ENCODE results near the gene RAB31.

RAB31 gene

DNA sequence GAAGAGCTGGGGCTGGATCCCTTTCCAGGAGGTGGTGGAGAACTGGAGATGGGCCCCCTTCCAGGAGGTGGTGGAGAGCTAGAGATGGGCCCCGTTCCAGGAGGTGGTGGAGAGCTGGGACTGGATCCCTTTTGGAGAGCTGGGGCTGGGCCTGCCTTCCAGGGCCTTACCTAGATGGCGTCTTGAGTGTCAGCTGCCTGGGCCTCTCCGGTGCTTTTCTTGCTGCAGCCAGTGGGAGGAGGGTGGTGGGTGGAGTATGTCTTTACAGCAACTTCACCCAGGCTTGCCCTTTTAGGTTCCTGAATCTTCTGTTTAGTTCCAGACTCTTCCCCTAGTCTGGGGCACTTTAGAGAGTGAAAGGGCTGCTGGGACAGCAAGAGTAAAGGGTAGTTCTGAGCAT, 158.5 kb downstream of the RAB31 start:
- DNase-seq: no peak
- peaks cover 9% of the 10 kb centered on the region for H3K27me3 Mint-ChIP-seq
- CTCF ChIA-PET: no interaction called here

DNA sequence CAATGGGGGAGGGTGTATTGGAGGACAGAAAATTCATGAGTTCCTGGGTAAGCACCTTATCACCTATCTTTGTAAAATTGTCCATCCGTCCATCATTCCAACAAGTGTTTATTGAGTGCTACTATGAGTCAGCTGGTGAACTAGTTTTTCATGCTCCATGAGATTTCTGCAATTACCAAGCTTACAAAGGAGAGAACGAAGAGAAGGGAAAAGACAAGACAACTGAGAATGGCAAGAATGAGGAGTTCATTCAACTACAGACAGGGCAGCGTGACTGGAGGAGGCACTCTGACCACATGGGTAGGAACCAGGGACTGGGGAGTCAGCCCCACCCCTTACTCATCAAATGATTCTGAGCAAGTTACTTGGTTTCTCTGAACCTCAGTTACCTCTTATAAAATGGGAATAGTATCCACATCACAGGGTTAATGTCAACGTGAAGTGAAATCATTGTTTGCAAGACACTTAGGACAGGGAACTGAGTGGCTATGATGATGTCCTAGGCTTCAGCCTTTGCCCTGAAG, 159.0 kb downstream of the RAB31 start:
- Mint-ChIP-seq H3K27ac (no peak overlapping the region), H3K27me3 (peaks cover 9% of the 10 kb centered on the region), H3K36me3 (no peaks in the 10 kb centered on the region), H3K4me1 (no peaks in the 10 kb centered on the region), H3K9me3 (peaks cover 16% of the 10 kb centered on the region), H3K4me3 (no peak overlapping the region)
- no peak for DNase-seq
- CTCF ChIA-PET: no interaction called here

More for the DNA sequence above, 158.5 kb downstream of the RAB31 start:
- H3K4me3 Mint-ChIP-seq: no peak overlapping the region
- no peak overlapping the region for H3K27ac Mint-ChIP-seq
- H3K36me3 Mint-ChIP-seq: no peaks in the 10 kb centered on the region
- no peaks in the 10 kb centered on the region for H3K4me1 Mint-ChIP-seq
- H3K9me3 Mint-ChIP-seq: peaks cover 16% of the 10 kb centered on the region

DNA sequence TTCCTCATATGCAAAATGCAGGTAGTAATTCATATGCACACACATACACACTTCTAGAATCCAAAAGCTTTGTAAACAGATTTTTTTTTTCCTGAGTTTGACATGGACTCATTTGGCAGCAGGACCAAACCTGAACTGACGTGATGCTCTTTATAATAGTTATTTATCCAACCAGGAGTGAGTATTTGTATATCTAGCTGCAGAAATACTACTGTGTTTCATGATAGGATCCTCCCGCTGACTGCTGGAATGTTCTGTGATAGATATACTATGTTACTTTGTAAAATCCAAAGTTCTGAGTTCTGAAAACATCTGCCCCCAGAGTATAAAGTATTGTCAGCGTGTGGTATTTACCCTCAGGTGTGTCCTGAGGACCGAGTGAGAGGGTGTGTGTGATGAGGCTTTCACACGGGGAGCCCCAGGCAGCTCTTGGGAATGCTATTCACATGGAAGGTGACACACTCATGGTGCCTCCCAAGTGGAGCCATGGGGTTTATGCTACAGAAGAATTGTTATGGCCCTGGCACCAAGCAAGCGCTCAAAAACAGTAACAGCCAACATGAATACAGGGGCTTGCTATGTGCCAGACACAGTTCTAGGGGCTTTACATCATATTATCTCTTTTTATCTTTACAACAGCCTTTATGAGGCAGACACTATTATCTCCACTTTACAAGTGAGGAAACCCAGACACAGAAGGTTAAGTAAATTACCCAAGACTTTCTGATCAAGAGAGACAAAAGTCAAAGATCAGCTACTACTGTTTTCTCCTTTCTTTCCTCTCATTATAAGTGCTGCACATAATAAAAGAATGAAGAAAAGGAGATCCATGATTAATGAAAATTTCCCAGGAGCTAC, 161.0 kb downstream of the RAB31 start:
- Mint-ChIP-seq H3K27ac (no peak overlapping the region), H3K9me3 (peaks cover 16% of the 10 kb centered on the region), H3K4me3 (no peak overlapping the region), H3K27me3 (peaks cover 9% of the 10 kb centered on the region), H3K4me1 (no peaks in the 10 kb centered on the region), H3K36me3 (no peaks in the 10 kb centered on the region)
- CTCF ChIA-PET: interaction anchor here (1.2 kb wide), 1 partner anchor 83 kb away, joined by 3 read pairs; no protein-coding TSS in a partner anchor
- no peak for DNase-seq

DNA sequence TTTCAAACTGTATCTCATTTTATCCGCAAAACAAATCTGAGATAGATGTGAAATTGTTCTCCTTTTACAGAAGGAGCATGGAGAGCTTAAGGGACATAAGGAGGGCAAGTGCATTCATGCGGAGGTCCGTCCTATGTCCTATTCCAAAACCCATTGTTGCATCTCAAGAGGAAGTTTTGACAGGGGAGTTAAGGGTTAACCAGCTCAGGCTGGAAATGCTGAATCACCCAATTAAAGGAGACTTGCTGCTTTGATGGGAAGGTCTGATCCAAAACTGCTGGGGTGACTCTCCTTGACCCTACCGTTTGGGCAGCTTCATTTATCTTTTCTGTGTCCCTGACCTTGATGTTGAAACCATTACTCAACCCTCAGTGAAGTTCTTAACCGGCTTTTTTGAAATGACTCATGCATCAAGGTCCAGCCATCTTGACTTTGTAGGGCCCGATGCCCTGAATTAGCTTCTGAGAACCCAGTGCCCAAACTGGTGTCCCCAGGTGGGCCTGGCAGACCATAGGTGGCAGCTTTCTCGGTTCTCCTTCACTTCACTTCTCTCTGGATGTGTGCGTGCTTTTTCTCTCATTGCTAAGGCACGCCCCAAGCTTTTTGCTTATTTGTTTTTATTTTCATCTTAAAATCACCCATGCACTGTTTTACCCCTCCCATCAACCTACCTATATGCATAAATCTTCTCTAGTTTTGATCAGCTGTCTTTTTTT, 161.8 kb downstream of the RAB31 start:
- Mint-ChIP-seq H3K4me1 (no peaks in the 10 kb centered on the region), H3K27ac (no peak overlapping the region), H3K4me3 (no peak overlapping the region), H3K9me3 (peaks cover 16% of the 10 kb centered on the region), H3K27me3 (peaks cover 9% of the 10 kb centered on the region), H3K36me3 (no peaks in the 10 kb centered on the region)
- CTCF ChIA-PET: interaction anchor here (1.2 kb wide), 1 partner anchor 82 kb away, joined by 3 read pairs; no protein-coding TSS in a partner anchor
- no peak for DNase-seq

DNA sequence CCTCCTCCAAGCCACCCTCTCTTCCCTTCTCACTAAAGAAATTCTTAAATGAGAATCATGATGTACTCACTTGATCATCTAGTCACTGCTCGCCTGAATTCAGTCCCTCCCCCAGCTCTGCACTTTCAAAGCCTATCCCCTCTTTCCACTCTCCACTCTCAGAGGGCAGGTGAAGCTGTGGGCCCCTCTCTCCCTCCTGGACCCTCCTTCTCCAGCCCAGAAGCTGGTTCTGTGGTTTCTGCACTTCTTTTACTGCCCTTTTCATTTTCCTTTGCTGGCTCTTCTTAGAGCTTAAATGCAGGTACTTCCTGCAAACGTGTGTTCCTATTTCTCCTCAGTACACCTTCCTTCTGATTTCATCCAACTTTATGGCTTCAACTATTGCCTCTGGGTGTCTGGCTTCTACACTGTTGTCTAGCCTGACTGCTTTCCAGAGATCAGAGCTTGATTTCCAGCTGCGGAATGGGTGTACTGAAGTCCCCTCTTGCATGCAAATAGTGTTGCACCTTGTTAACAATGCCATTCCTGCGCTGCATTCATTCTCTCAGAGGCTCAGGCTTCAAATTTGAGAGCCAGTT, 162.4 kb downstream of the RAB31 start:
- H3K4me1 Mint-ChIP-seq: no peaks in the 10 kb centered on the region
- no peak overlapping the region for H3K27ac Mint-ChIP-seq
- no peak for DNase-seq
- CTCF ChIA-PET: interaction anchor here (1.2 kb wide), 1 partner anchor 81 kb away, joined by 3 read pairs; no protein-coding TSS in a partner anchor
- peaks cover 9% of the 10 kb centered on the region for H3K27me3 Mint-ChIP-seq
- peaks cover 11% of the 10 kb centered on the region for H3K9me3 Mint-ChIP-seq
- no peak overlapping the region for H3K4me3 Mint-ChIP-seq
- H3K36me3 Mint-ChIP-seq: no peaks in the 10 kb centered on the region

DNA sequence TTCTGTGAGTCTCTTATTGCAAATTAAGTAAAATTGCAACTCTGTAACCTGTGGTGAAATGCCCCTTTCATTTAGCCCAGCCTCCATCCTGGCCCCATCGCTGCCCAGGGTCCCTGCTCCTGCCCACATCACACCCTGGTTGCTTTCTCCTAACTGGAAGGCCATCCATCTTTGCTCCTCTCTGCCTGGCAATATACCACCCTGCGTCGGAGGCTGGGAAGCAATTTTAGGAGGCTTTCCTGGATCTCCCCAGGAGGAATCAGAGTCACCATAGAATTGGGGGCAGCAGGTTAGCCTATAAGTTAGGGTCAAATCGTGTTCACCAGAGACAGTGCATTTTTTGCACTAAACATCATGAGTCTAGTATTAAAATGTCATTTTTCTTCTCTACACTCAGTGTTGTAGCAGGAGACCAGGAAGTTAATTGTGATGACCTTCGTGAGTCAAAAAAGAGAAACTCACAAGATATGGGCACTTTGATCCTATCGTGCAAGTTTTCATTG, 163.2 kb downstream of the RAB31 start:
- CTCF ChIA-PET: no interaction called here
- Mint-ChIP-seq H3K9me3 (peaks cover 4% of the 10 kb centered on the region), H3K36me3 (no peaks in the 10 kb centered on the region), H3K27me3 (peaks cover 9% of the 10 kb centered on the region), H3K27ac (no peak overlapping the region), H3K4me1 (no peaks in the 10 kb centered on the region), H3K4me3 (no peak overlapping the region)
- DNase-seq: no peak

DNA sequence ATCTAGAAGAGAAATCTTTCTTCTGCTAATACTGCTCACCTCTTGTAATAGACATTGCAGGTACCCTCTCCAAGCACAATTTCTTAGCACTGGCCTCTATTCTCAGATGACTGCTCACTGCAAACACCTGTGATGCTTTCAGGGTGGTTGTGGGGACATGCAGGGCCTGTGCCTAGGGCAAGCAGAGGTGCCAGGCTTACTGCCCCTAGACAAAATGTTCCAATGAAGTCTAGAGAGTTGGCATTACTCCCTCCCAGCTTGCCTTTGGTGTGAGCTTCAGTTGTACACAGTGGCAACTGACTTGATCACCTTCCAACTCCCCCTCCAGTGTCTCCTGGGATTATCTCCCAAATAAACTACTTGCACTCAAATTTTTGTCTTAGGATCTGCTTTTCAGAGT, 164.7 kb downstream of the RAB31 start:
- Mint-ChIP-seq H3K9me3 (no peaks in the 10 kb centered on the region), H3K36me3 (no peaks in the 10 kb centered on the region), H3K27me3 (peaks cover 9% of the 10 kb centered on the region), H3K4me1 (no peaks in the 10 kb centered on the region), H3K4me3 (no peak overlapping the region), H3K27ac (no peak overlapping the region)
- CTCF ChIA-PET: no interaction called here
- DNase-seq: no peak

DNA sequence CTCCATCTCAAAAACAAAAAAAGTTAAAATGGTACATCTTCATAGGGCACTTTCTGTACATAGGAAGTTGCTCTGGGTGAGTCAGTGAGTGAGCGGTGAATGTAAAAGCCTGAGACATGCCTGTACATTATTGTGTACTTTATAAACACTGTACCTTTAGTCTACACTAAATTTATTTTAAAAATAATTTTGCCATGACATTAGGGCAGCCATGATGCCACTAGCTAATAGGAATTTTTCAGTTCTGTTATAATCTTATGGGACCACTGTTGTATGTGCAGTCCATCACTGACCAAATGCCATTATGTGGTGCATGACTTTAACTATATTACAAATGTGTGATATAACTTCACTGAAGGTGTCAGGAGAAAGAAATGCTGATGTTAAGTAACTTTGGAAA, 166.6 kb downstream of the RAB31 start:
- Mint-ChIP-seq H3K27ac (no peak overlapping the region), H3K27me3 (peaks cover 9% of the 10 kb centered on the region), H3K9me3 (no peaks in the 10 kb centered on the region), H3K36me3 (no peaks in the 10 kb centered on the region), H3K4me3 (no peak overlapping the region), H3K4me1 (no peaks in the 10 kb centered on the region)
- CTCF ChIA-PET: no interaction called here
- DNase-seq: no peak

DNA sequence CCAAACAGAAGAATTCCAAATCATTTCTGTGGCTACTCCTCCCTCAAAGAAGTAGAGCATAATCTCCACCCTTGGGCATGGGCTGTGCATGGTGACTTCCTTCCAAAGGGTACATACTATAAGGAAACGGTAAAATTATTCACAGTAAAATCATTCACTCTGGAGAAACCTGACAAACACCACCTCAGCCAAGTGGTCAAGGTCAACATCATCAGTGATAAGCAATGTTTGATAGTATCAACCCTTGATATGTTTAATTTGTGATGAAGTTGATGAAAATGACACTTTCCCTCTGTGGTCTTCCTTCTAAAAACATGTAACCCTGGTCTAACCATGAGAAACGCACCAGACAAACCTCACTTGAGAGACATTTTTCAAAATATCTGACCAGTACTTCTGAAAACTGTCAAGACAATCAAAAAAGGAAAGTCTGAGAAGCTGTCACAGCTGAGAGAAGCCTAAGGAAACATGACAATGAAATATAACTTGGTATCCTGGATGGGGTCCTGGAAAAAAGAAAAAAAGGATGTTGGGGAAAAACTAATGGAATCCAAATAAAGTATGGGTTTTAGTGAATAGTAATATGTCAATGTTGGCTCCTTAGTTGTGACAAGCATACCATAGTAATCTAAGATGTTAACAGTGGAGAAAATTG, 168.2 kb downstream of the RAB31 start:
- no peaks in the 10 kb centered on the region for H3K36me3 Mint-ChIP-seq
- H3K9me3 Mint-ChIP-seq: no peaks in the 10 kb centered on the region
- no peak for DNase-seq
- CTCF ChIA-PET: no interaction called here
- H3K27ac Mint-ChIP-seq: no peak overlapping the region
- H3K4me3 Mint-ChIP-seq: no peak overlapping the region
- no peaks in the 10 kb centered on the region for H3K27me3 Mint-ChIP-seq
- no peaks in the 10 kb centered on the region for H3K4me1 Mint-ChIP-seq

DNA sequence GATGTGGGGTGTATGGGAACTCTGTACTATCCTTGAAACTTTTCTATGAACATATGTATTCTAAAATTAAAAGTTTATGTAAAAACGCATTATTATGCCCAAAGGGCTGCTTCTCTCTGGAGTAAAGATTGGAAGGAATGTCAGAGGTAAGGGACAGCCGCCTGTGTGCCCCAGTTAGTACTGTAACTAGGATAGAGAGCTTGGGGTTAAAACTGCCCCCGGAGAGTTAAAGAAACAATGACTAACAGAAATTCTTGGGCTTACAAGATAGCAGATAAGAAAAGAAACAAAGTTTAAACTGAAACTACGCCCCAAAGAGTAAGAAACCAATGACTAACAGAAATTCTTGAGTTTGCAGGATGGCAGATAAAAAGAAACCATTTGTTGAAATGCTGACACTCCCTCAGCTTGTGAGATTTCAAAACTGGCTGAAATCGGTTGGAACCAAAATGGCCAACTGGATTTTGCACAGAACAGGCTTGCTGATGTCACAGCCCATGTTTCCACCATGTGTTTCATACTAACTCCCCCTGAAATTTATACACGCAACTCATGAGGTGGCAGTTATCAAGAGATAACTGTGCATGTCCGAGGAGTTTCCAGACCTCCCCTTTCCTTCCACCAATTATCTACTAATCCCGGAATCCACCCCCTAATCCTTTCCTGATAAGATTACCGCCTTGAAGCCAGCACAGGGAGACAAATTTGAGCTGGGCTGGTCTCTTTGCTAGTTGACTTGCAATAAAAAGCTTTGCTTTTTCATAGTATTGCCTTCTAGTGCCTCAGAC, 169.0 kb downstream of the RAB31 start:
- CTCF ChIA-PET: no interaction called here
- Mint-ChIP-seq H3K27ac (no peak overlapping the region), H3K36me3 (no peaks in the 10 kb centered on the region), H3K4me1 (no peaks in the 10 kb centered on the region), H3K4me3 (no peak overlapping the region), H3K9me3 (no peaks in the 10 kb centered on the region), H3K27me3 (no peaks in the 10 kb centered on the region)
- DNase-seq: no peak

DNA sequence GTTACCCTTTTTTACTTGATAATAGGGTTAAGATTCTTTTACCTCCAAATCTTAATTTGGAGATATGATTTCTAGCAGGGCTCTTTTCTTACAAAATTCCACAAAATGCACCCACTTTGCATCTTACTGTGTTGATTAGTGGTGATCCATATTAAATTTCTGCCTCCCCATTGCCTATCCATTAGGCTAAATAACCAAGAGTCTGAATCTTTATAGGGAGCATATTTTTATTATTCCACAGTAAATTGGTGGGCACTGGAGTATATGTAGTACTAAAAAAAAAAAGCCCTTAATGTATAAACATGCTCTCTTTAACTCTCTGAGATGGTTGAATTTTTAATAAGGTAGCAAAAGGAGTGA, 169.5 kb downstream of the RAB31 start:
- Mint-ChIP-seq H3K4me3 (no peak overlapping the region), H3K4me1 (no peaks in the 10 kb centered on the region), H3K27me3 (no peaks in the 10 kb centered on the region), H3K9me3 (no peaks in the 10 kb centered on the region), H3K27ac (no peak overlapping the region), H3K36me3 (no peaks in the 10 kb centered on the region)
- no peak for DNase-seq
- CTCF ChIA-PET: no interaction called here

DNA sequence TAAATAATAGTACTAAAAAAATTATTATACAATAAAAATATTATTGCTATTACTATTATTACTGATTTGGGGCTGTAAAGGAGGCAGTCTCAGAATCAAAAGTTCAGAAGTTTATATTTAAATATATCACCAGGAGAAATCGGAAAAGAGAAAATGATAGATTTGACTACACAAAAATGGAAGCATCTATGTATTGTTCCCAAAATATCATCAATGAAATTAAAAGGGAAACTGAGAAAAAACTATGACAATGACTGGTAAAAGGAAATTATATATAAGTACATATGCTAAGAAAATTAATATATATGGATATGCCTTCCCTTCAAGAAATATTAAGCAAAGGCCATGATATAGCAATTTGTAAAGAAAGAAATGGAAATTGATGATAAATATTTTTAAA, 170.0 kb downstream of the RAB31 start:
- Mint-ChIP-seq H3K27me3 (no peaks in the 10 kb centered on the region), H3K4me1 (no peaks in the 10 kb centered on the region), H3K27ac (no peak overlapping the region), H3K36me3 (no peaks in the 10 kb centered on the region), H3K9me3 (no peaks in the 10 kb centered on the region), H3K4me3 (no peak overlapping the region)
- no peak for DNase-seq
- CTCF ChIA-PET: no interaction called here

DNA sequence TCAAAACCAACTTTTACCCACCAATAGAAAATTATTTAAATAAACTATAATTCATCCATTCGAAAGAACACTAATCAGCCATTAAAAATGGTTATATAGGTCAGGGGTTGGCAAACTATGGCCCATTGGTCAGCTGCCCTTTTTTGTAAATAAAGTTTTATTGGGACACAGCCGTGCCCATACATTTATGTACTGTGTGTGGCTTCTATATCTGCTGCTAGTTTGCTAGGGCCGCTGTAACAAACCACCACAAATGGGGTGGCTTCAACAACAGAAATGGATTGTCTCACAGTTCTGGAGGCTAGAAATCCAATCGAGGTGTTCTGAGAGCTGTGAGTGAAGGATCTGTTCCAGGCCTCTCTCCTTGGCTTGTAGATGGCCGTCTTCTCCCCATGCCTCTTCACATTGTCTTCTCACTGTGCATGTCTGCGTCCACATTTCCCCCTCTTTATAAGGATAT, 170.7 kb downstream of the RAB31 start:
- CTCF ChIA-PET: no interaction called here
- Mint-ChIP-seq H3K27me3 (no peaks in the 10 kb centered on the region), H3K27ac (no peak overlapping the region), H3K36me3 (no peaks in the 10 kb centered on the region), H3K4me3 (no peak overlapping the region), H3K9me3 (no peaks in the 10 kb centered on the region), H3K4me1 (no peaks in the 10 kb centered on the region)
- no peak for DNase-seq
